H1 (cell line): Measurements from ENCODE around the gene DOCK3. TPM values are rescaled to one million over a fixed set of nuclear protein-coding genes. Genes with fewer than 3 reads are reported as not detected.

Source experiments
- CTCF ChIA-PET: fragments of 300-600 bp; sonication (Branson Sonifier 250); formaldehyde crosslinking; loops from one replicate; lab custom pipeline; 2021; ENCODE audit not compliant: partially characterized antibody; lab: Charles Lee
- POLR2A ChIA-PET: fragments of 300-600 bp; sonication (Branson Sonifier 250); formaldehyde crosslinking; loops from one replicate; lab custom pipeline; 2021; ENCODE audit warnings: inconsistent platforms; ENCODE audit not compliant: partially characterized antibody; lab: Charles Lee
- DNase-seq, 2 experiments: peaks; one replicate each; pipeline versions ENCODE4 v3.0.0 to v3.0.0-alpha.2; 2010 to 2022; ENCODE audit warnings: low spot score in 2 of 2, low read depth in 1 of 2, mixed read lengths in 1 of 2
- FAIRE-seq: peaks from 2 replicates; lab custom pipeline; 2011; peaks lifted over from hg19 to GRCh38; lab: Jason Lieb, UNC
- H2AFZ ChIP-seq: 2 replicates; pipeline ENCODE4 v1.8.1; 2012; ENCODE audit warnings: low read length, inconsistent platforms
- H2AK5ac ChIP-seq: 2 replicates; pipeline ENCODE4 v1.6.1; 2013; ENCODE audit warnings: low read depth, low read length
- H2BK120ac ChIP-seq: replicated peaks from 2 replicates; pipeline ENCODE3; 2013; ENCODE audit warnings: low read depth, low read length, inconsistent platforms
- H2BK12ac ChIP-seq: 2 replicates; pipeline ENCODE4 v1.6.1; 2013; ENCODE audit warnings: low read depth, low read length
- H2BK15ac ChIP-seq: 2 replicates; pipeline ENCODE4 v1.6.1; 2013; ENCODE audit warnings: low read length
- H2BK20ac ChIP-seq: 2 replicates; pipeline ENCODE4 v1.6.1; 2013; ENCODE audit warnings: low read length
- H2BK5ac ChIP-seq: 2 replicates; pipeline ENCODE4 v1.6.1; 2013; ENCODE audit warnings: low read depth, low read length
- H3K14ac ChIP-seq: 2 replicates; pipeline ENCODE4 v1.6.1; 2013; ENCODE audit warnings: inconsistent platforms; ENCODE audit not compliant: insufficient read length
- H3K18ac ChIP-seq: 2 replicates; pipeline ENCODE4 v1.6.1; 2013; ENCODE audit warnings: low read length; ENCODE audit errors: extremely low read depth
- H3K23ac ChIP-seq: 2 replicates; pipeline ENCODE4 v1.6.1; 2013; ENCODE audit warnings: inconsistent platforms; ENCODE audit not compliant: insufficient read length
- H3K23me2 ChIP-seq: 2 replicates; pipeline ENCODE4 v1.6.1; 2013; ENCODE audit warnings: low read depth, low read length
- H3K27ac ChIP-seq: 2 replicates; pipeline ENCODE4 v1.6.1; 2011; ENCODE audit warnings: low read depth, low read length, inconsistent platforms
- H3K27me3 ChIP-seq, 4 experiments: replicated peaks in 1 of 4; 1 replicate in 1 of 4; 2 replicates in 3 of 4; pipeline versions ENCODE4 v1.6.1 to v1.8.1; 2011 to 2013; ENCODE audit warnings: low read length in 3 of 4, mild to moderate bottlenecking in 3 of 4, inconsistent platforms in 2 of 4, mixed read lengths in 2 of 4, moderate library complexity in 1 of 4; ENCODE audit not compliant: control insufficient read depth in 3 of 4, insufficient read depth in 3 of 4; ENCODE audit errors: extremely low read depth in 1 of 4
- H3K36me3 ChIP-seq, 4 experiments: 2 replicates each; pipeline versions ENCODE4 v1.6.1 to v1.8.1; 2011 to 2013; ENCODE audit warnings: mild to moderate bottlenecking in 4 of 4, low read length in 3 of 4, moderate library complexity in 2 of 4, control low read depth in 1 of 4, inconsistent platforms in 1 of 4; ENCODE audit not compliant: insufficient read depth in 4 of 4, control insufficient read depth in 2 of 4
- H3K4ac ChIP-seq: replicated peaks from 2 replicates; pipeline ENCODE3; 2013; ENCODE audit warnings: low read length, low read depth, mixed read lengths, inconsistent platforms; ENCODE audit not compliant: insufficient read length
- H3K4me1 ChIP-seq, 4 experiments: replicated peaks in 1 of 4; 1 replicate in 1 of 4; 2 replicates in 3 of 4; pipeline versions ENCODE4 v1.6.1 to v1.8.1; 2011 to 2013; ENCODE audit warnings: low read length in 3 of 4, inconsistent platforms in 2 of 4, mixed read lengths in 1 of 4; ENCODE audit not compliant: insufficient read depth in 4 of 4, control insufficient read depth in 3 of 4
- H3K4me2 ChIP-seq, 2 experiments: 2 replicates each; pipeline versions ENCODE4 v1.6.1 to v1.8.1; 2011 to 2013; ENCODE audit warnings: low read depth in 2 of 2, low read length in 2 of 2, control low read depth in 1 of 2, inconsistent platforms in 1 of 2, mild to moderate bottlenecking in 1 of 2; ENCODE audit not compliant: insufficient read depth in 1 of 2
- H3K4me3 ChIP-seq, 4 experiments: fragments of 200-600, 300-600 bp in 1 of 4; sonication (generic), shearing (Covaris generic), sonication (Bioruptor Twin) in 1 of 4; 2 replicates each; pipeline versions ENCODE4 v1.5.1 to v1.8.1; 2011 to 2016; ENCODE audit warnings: low read length in 4 of 4, low read depth in 3 of 4, control low read depth in 2 of 4, inconsistent platforms in 2 of 4, mild to moderate bottlenecking in 2 of 4, mixed read lengths in 1 of 4, moderate library complexity in 1 of 4; ENCODE audit not compliant: insufficient read depth in 2 of 4; ENCODE audit errors: extremely low read depth in 1 of 4
- H3K56ac ChIP-seq: replicated peaks from 2 replicates; pipeline ENCODE3; 2013; ENCODE audit warnings: low read depth, mild to moderate bottlenecking, mixed read lengths, low read length, inconsistent platforms; ENCODE audit not compliant: insufficient read length
- H3K79me1 ChIP-seq: 2 replicates; pipeline ENCODE4 v1.6.1; 2013; ENCODE audit warnings: low read depth, low read length, control low read depth
- H3K79me2 ChIP-seq, 2 experiments: 2 replicates each; pipeline versions ENCODE4 v1.6.1 to v1.8.1; 2012 to 2013; ENCODE audit warnings: low read length in 2 of 2, mild to moderate bottlenecking in 2 of 2, inconsistent platforms in 1 of 2; ENCODE audit not compliant: insufficient read depth in 2 of 2, control insufficient read depth in 1 of 2
- H3K9ac ChIP-seq, 4 experiments: replicated peaks in 1 of 4; 1 replicate in 1 of 4; 2 replicates in 3 of 4; pipeline versions ENCODE4 v1.6.1 to v1.8.1; 2011 to 2013; ENCODE audit warnings: low read depth in 3 of 4, low read length in 3 of 4, control low read depth in 2 of 4, mild to moderate bottlenecking in 2 of 4, moderate library complexity in 2 of 4, inconsistent platforms in 1 of 4; ENCODE audit errors: extremely low read depth in 1 of 4
- H3K9me3 ChIP-seq, 2 experiments: 2 replicates each; pipeline versions ENCODE4 v1.6.1 to v1.8.1; 2012 to 2013; ENCODE audit warnings: mild to moderate bottlenecking in 2 of 2, moderate library complexity in 2 of 2, control low read depth in 1 of 2, inconsistent platforms in 1 of 2, low read depth in 1 of 2, low read length in 1 of 2, mixed read lengths in 1 of 2; ENCODE audit not compliant: insufficient read depth in 2 of 2
- H4K20me1 ChIP-seq, 2 experiments: replicated peaks in 1 of 2; 2 replicates each; pipeline versions ENCODE3 to v1.8.1; 2011 to 2013; ENCODE audit warnings: inconsistent platforms in 2 of 2, low read length in 2 of 2, mild to moderate bottlenecking in 1 of 2; ENCODE audit not compliant: insufficient read depth in 2 of 2, control insufficient read depth in 1 of 2
- H4K5ac ChIP-seq: 2 replicates; pipeline ENCODE4 v1.6.1; 2013; ENCODE audit warnings: low read length, low read depth, mixed read lengths, inconsistent platforms; ENCODE audit not compliant: insufficient read length
- H4K8ac ChIP-seq: 2 replicates; pipeline ENCODE4 v1.8.0; 2013; ENCODE audit warnings: mild to moderate bottlenecking, moderate library complexity, low read length, inconsistent platforms; ENCODE audit not compliant: insufficient read depth; ENCODE audit errors: extremely low read depth
- H4K91ac ChIP-seq: replicated peaks from 2 replicates; pipeline ENCODE3; 2013; ENCODE audit warnings: low read length, mixed read lengths, inconsistent platforms; ENCODE audit not compliant: insufficient read length
- EZH2 ChIP-seq: fragments of 200-600 bp; sonication (generic); IDR thresholded peaks from 2 replicates; pipeline ENCODE4 v1.7.1; 2012; ENCODE audit warnings: low read depth, mild to moderate bottlenecking, moderate library complexity, low read length, inconsistent platforms; ENCODE audit not compliant: severe bottlenecking
- NRF1 ChIP-seq: IDR thresholded peaks from 2 replicates; pipeline ENCODE4 v1.6.1; 2011; ENCODE audit warnings: mild to moderate bottlenecking, low read depth, low read length, improper control_type of control experiment
- WGBS, 2 experiments: shearing (Covaris generic) in 1 of 2; methylation state at CpG; one replicate each; pipeline versions ENCODE4 v1.1.6 to v1.1.7; 2013 to 2015; ENCODE audit warnings: low lambda C conversion rate in 2 of 2, mixed read lengths in 2 of 2, inconsistent platforms in 1 of 2, low coverage in 1 of 2, missing lambda C conversion rate in 1 of 2; ENCODE audit not compliant: insufficient replicate concordance in 2 of 2, insufficient coverage in 1 of 2, insufficient read length in 1 of 2; ENCODE audit errors: extremely low coverage in 1 of 2, missing lambda C conversion rate in 1 of 2; 5-methylcytosine and 5-hydroxymethylcytosine counted together
- long read RNA-seq, 2 experiments: library from RNA in 1 of 2; library from capped mRNA in 1 of 2; stranded (forward); transcript quantifications; one replicate each; pipeline ENCODE4 v2.0.0, GENCODE V29; 2021; ENCODE audit warnings: inconsistent platforms in 1 of 2
- polyA minus RNA-seq, 3 experiments: library from RNA; depleted of rRNA, polyadenylated mRNA; stranded (reverse); fragments of >200 nt; gene quantifications; 1 replicate in 2 of 3; 2 replicates in 1 of 3; pipeline ENCODE4 v1.2.3, GENCODE V29; 2011
- polyA plus RNA-seq, 7 experiments: library from polyadenylated mRNA; depleted of rRNA in 3 of 7; stranded (reverse) in 5 of 7; unstranded in 2 of 7; fragments of >200 nt in 5 of 7; fragments of 200-250 nt in 2 of 7; gene quantifications; 1 replicate in 5 of 7; 2 replicates in 1 of 7; 4 replicates in 1 of 7; pipeline versions ENCODE4 v1.2.1 to v1.2.3, GENCODE V29; 2011 to 2013; ENCODE audit warnings: missing spikeins in 2 of 7, mixed read lengths in 2 of 7
- total RNA-seq: library from RNA; stranded (reverse); fragmentation: NEBNext Ultra II Directional; extraction: Animal tissue kit (Norgen Biotek cat#: 25700); gene quantifications from 2 replicates; pipeline ENCODE4 v1.2.1, GENCODE V29; 2021

The DOCK3 gene, protein sequence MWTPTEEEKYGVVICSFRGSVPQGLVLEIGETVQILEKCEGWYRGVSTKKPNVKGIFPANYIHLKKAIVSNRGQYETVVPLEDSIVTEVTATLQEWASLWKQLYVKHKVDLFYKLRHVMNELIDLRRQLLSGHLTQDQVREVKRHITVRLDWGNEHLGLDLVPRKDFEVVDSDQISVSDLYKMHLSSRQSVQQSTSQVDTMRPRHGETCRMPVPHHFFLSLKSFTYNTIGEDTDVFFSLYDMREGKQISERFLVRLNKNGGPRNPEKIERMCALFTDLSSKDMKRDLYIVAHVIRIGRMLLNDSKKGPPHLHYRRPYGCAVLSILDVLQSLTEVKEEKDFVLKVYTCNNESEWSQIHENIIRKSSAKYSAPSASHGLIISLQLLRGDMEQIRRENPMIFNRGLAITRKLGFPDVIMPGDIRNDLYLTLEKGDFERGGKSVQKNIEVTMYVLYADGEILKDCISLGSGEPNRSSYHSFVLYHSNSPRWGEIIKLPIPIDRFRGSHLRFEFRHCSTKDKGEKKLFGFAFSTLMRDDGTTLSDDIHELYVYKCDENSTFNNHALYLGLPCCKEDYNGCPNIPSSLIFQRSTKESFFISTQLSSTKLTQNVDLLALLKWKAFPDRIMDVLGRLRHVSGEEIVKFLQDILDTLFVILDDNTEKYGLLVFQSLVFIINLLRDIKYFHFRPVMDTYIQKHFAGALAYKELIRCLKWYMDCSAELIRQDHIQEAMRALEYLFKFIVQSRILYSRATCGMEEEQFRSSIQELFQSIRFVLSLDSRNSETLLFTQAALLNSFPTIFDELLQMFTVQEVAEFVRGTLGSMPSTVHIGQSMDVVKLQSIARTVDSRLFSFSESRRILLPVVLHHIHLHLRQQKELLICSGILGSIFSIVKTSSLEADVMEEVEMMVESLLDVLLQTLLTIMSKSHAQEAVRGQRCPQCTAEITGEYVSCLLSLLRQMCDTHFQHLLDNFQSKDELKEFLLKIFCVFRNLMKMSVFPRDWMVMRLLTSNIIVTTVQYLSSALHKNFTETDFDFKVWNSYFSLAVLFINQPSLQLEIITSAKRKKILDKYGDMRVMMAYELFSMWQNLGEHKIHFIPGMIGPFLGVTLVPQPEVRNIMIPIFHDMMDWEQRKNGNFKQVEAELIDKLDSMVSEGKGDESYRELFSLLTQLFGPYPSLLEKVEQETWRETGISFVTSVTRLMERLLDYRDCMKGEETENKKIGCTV (N-terminal part only)
- total RNA-seq (4.6 and 5.0 TPM in 2 replicates), polyA plus RNA-seq (2011; rRNA removed) (2.7 and 3.6 TPM in 2 replicates), polyA minus RNA-seq (2011; rRNA and poly(A)+ RNA removed) (10.1 and 12.7 TPM in 2 replicates)
- polyA plus RNA-seq (2011; cell fraction: cytosol; rRNA removed): 3.1 TPM
- polyA plus RNA-seq (2011; cell fraction: nucleus; rRNA removed): 13.9 TPM
- polyA plus RNA-seq (2012, experiment 1 of 2): 3.8 to 5.0 TPM (median 4.6 TPM) in 4 replicates
- polyA plus RNA-seq (2012, experiment 2 of 2): 0.35 TPM
- polyA plus RNA-seq (2013, experiment 1 of 2): 2.4 TPM
- 2.2 TPM for polyA plus RNA-seq (2013, experiment 2 of 2)
- 3.2 TPM for polyA minus RNA-seq (2011; cell fraction: cytosol; rRNA and poly(A)+ RNA removed)
- 17.4 TPM for polyA minus RNA-seq (2011; cell fraction: nucleus; rRNA and poly(A)+ RNA removed)
- long read RNA-seq, experiment 1, partial matches to known transcripts: 3 of 5 reads
- long read RNA-seq, experiment 1, other reads (novel, unspliced or antisense): 2 of 5 reads
- long read RNA-seq, experiment 2, partial matches to known transcripts: 0 of 4 reads
- long read RNA-seq, experiment 2, other reads (novel, unspliced or antisense): 4 of 4 reads

DNA sequence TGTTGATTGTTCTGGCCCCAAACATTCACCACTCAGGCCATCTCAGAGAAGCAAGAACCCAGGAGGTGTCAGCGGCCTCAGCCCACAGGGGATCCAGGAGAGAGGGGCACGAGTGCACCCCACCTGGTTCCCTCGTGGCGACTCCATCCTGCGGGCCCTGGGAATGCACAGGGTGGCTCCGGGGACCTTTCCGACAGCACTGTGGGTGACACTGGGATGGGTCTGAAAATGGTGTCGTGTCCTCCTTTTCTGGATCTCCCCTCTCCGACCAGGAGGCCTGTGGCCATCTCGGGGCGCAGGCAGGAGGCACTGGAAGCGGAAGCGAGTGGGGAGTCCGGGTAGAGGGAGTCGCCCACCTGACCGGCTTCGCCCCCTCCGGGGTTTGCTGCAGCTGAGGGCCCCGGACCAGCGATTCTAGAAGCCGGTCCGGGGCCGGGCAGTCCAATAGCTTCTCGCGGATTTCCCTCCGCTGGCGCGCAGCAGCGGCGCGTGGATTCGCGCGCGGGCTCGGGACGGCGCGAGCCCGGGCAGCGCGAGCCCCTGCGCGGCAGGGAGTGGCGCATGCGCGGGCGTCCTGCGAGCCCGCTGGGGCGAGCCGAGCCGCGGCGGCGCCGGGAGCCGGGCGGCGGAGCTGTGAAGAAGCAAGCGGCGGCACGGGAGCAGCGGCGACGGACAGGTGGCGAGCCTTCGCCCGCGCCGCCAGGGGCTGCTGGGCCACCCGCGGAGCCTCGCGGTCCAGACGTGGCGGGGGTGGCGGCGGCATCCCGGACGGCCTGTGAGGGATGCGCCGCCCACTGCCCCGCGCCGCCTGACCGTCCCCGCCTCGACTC is at the start of gene DOCK3:
Gene DOCK3, plus strand, starts transcription at position 579 of the 830 bp plus-strand sequence. CDS start 337 bp downstream, outside the sequence.
- no peak within 1 kb of the TSS for H3K56ac ChIP-seq
- POLR2A ChIA-PET: interaction anchor here (1.0 kb wide), 1 partner anchor 63 kb away, joined by 3 read pairs; the partner anchor contains the start of gene CISH
- peak within 1 kb of the TSS; percentile 66 to 88 for H3K4me2 ChIP-seq
- no peaks in the 10 kb centered on the region for H3K79me1 ChIP-seq
- H3K36me3 ChIP-seq: no peaks in the 10 kb centered on the region
- H3K4ac ChIP-seq: no peak within 1 kb of the TSS
- H2BK15ac ChIP-seq: 0 out of 2 replicates have a peak within 1 kb of the TSS, but pooled peaks have one; percentile 75
- peak within 1 kb of the TSS; percentile 88 for H3K18ac ChIP-seq
- peaks cover 0 to 16% (median 14%) of the 10 kb centered on the region in 4 experiments; a peak in 6 of 7 replicates for H3K27me3 ChIP-seq
- H4K91ac ChIP-seq: peak within 1 kb of the TSS; percentile 91
- no peak within 1 kb of the TSS for H4K5ac ChIP-seq
- WGBS, 2 experiments: 4% methylated on average over 62 of the region's 89 CpGs; no CpG with 5 or more reads in 1 of the 2 experiments
- no peak within 1 kb of the TSS for H3K23ac ChIP-seq
- no peak for FAIRE-seq
- H2BK120ac ChIP-seq: no peak within 1 kb of the TSS
- H2AK5ac ChIP-seq: no peak within 1 kb of the TSS
- peak within 1 kb of the TSS in 3 of 4 experiments; percentile 39 to 84 (median 58); a peak in 6 of 7 replicates for H3K9ac ChIP-seq
- peak within 1 kb of the TSS; percentile 99 for H2AFZ ChIP-seq
- H3K14ac ChIP-seq: no peak within 1 kb of the TSS
- DNase-seq: peak in 1 of 2 experiments; percentile 72
- H3K79me2 ChIP-seq: peaks cover 0 to 28% of the 10 kb centered on the region in 2 experiments; a peak in 2 of 4 replicates
- no peak within 1 kb of the TSS for H2BK5ac ChIP-seq
- CTCF ChIA-PET: interaction anchor here (0.6 to 63.8 kb wide), 14 partner anchors 10 to 666 kb away, joined by 3 to 1262 read pairs (median 3); partner anchors contain the start of genes CISH and MAPKAPK3
- H3K9me3 ChIP-seq: no peaks in the 10 kb centered on the region
- peak within 1 kb of the TSS; percentile 34; the same call in 1 of the 2 replicates for H3K27ac ChIP-seq
- no peaks in the 10 kb centered on the region for H4K20me1 ChIP-seq
- peak within 1 kb of the TSS; percentile 88 for H4K8ac ChIP-seq
- peaks cover 4% of the 10 kb centered on the region; the same call in 1 of the 2 replicates for H3K23me2 ChIP-seq
- peaks cover 4 to 10% (median 6%) of the 10 kb centered on the region in 4 experiments for H3K4me1 ChIP-seq
- peak within 1 kb of the TSS; percentile 52; the same call in 1 of the 2 replicates for H2BK12ac ChIP-seq
- H3K4me3 ChIP-seq: peak within 1 kb of the TSS; percentile 51 to 81 (median 62)
- H2BK20ac ChIP-seq: no peak within 1 kb of the TSS
- TF ChIP-seq EZH2: peak; percentile 35
- peak; percentile 55 for TF ChIP-seq NRF1
